Kidney epithelial cell (primary cell): Measurements from ENCODE around the gene LGALS8. TPM values are rescaled to one million over a fixed set of nuclear protein-coding genes. Genes with fewer than 3 reads are reported as not detected.

Experiments used
- DNase-seq: peaks from one replicate; pipeline ENCODE4 v3.0.0-alpha.2; 2010; ENCODE audit warnings: low read depth
- H3K27me3 ChIP-seq: 2 replicates; pipeline ENCODE4 v1.6.0; 2011; ENCODE audit warnings: low read length; ENCODE audit not compliant: control insufficient read depth, insufficient read depth
- H3K36me3 ChIP-seq: 2 replicates; pipeline ENCODE4 v1.5.1; 2011; ENCODE audit warnings: low read length; ENCODE audit not compliant: control insufficient read depth, insufficient read depth
- H3K4me3 ChIP-seq: 2 replicates; pipeline ENCODE4 v1.5.1; 2011; ENCODE audit warnings: low read depth, mild to moderate bottlenecking, control low read depth, low read length
- total RNA-seq: library from RNA; depleted of rRNA; stranded (reverse); fragments of >200 nt; gene quantifications from 2 replicates; pipeline ENCODE4 v1.2.3, GENCODE V29; 2015
- TF ChIP-seq, protein P1 (sequence below): IDR thresholded peaks from 2 replicates; pipeline ENCODE4 v1.5.1; 2011; ENCODE audit warnings: mild to moderate bottlenecking, moderate library complexity, low read length, control low read depth, inconsistent platforms; ENCODE audit not compliant: insufficient read depth, poor library complexity, severe bottlenecking

LGALS8 gene
- total RNA-seq, 1 donor from 2014 or later = 53.6 TPM

DNA sequence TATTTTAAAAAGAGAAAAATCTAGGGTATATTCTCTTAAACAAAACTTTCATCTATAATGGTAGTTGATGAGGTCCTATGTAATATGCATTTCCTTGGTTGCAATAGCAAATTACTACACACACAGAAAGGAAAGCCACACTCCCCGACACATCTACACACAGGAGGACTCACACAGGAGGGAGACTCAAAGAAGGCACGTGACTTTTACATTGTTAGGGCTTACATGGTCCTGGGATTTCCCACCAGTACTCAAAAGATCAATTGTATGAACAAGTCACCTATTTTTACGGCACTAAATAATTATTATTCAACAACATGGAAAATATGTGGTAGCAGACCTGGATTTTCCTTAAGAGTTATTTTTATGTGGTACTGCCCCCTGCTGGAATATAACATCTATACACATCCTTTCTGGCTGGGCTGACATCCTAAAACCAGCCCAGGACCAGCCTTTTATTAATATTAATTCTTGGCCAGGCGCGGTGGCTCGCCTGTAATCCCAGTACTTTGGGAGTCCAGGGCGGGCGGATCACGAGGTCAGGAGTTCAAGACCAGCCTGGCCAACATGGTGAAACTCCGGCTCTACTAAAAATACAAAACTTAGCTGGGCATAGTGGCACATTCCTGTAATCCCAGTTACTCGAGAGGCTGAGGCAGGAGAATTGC lies 33.9 kb upstream of the LGALS8 start:
- DNase-seq = no peak
- no peaks in the 10 kb centered on the region for H3K27me3 ChIP-seq
- no peak overlapping the region for H3K4me3 ChIP-seq
- TF ChIP-seq, protein P1, sequence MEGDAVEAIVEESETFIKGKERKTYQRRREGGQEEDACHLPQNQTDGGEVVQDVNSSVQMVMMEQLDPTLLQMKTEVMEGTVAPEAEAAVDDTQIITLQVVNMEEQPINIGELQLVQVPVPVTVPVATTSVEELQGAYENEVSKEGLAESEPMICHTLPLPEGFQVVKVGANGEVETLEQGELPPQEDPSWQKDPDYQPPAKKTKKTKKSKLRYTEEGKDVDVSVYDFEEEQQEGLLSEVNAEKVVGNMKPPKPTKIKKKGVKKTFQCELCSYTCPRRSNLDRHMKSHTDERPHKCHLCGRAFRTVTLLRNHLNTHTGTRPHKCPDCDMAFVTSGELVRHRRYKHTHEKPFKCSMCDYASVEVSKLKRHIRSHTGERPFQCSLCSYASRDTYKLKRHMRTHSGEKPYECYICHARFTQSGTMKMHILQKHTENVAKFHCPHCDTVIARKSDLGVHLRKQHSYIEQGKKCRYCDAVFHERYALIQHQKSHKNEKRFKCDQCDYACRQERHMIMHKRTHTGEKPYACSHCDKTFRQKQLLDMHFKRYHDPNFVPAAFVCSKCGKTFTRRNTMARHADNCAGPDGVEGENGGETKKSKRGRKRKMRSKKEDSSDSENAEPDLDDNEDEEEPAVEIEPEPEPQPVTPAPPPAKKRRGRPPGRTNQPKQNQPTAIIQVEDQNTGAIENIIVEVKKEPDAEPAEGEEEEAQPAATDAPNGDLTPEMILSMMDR = peak; percentile 35
- H3K36me3 ChIP-seq = no peaks in the 10 kb centered on the region

DNA sequence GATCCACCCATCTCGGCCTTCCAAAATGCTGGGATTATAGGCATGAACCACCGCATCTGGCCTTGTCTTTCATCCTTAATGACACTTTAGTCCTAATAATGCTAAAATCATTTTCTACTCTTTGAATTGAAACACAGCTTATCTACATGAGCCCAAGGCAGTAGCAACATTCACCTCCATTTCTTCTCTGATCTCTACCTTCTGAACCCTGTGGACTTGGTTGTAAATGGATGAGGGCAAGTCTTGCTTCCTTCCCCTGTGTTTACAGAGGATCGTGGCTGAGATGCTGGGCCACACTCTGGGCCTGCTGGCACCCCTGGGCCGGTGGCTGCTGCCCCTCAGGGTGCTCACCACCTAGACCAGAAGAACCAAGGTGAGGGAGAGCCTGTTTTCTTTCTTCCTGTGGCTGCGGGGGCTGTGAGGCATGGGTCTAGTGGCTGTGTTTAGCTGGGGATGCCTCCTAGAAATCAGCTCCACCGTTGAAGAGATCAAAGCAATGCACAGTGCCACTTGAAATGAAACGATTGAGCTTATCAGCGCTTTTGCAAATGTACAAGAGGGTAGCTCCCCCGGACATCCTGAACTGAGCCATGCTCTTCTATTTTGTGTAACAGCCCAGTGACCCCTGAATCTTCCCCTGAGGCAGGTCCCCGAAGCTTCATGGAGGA lies 32.2 kb upstream of the LGALS8 start:
- no peak overlapping the region for H3K4me3 ChIP-seq
- TF ChIP-seq, protein P1 = no peak
- no peaks in the 10 kb centered on the region for H3K27me3 ChIP-seq
- DNase-seq = no peak
- H3K36me3 ChIP-seq = no peaks in the 10 kb centered on the region

DNA sequence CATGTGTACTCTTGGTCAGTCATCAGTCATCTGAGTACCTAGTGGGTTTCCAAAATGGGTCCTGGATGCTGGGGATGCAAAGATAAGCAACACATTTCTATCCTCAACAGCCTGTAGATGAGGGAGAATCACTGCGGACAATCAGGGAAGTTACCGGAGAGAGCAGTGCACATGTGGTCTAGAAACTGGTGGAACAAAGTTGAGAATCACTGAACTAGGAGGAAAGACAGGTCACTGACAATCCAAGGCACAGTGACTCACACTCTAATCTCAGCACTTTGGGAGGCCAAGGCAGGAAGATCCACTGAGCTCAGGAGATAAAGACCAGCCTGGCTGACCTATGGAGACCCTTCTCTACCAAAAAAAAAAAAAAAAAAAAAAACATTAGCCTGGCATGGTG lies 31.4 kb upstream of the LGALS8 start:
- DNase-seq = no peak
- no peaks in the 10 kb centered on the region for H3K36me3 ChIP-seq
- no peaks in the 10 kb centered on the region for H3K27me3 ChIP-seq
- no peak overlapping the region for H3K4me3 ChIP-seq
- TF ChIP-seq, protein P1 = no peak

DNA sequence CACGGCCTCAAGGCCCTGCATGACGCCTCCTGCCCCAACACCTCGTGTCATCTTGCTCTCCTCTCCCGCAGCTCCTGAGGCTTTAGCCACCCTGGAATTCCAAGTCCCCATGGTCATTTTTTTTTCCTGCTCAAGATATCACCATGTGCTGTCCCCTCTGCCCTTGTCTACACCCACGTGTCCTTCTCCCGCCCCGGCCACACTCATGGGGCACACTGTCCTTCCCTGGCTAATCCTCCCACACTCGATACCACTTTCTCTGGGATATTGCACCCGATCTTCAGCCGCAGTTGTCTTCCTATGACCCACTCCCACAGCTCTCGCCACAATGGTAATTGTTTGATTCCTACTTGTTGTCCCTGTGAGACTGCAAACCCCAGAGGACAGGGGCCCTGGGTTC lies 29.7 kb upstream of the LGALS8 start:
- no peaks in the 10 kb centered on the region for H3K27me3 ChIP-seq
- H3K36me3 ChIP-seq = no peaks in the 10 kb centered on the region
- no peak overlapping the region for H3K4me3 ChIP-seq
- no peak for DNase-seq
- TF ChIP-seq, protein P1 = no peak

DNA sequence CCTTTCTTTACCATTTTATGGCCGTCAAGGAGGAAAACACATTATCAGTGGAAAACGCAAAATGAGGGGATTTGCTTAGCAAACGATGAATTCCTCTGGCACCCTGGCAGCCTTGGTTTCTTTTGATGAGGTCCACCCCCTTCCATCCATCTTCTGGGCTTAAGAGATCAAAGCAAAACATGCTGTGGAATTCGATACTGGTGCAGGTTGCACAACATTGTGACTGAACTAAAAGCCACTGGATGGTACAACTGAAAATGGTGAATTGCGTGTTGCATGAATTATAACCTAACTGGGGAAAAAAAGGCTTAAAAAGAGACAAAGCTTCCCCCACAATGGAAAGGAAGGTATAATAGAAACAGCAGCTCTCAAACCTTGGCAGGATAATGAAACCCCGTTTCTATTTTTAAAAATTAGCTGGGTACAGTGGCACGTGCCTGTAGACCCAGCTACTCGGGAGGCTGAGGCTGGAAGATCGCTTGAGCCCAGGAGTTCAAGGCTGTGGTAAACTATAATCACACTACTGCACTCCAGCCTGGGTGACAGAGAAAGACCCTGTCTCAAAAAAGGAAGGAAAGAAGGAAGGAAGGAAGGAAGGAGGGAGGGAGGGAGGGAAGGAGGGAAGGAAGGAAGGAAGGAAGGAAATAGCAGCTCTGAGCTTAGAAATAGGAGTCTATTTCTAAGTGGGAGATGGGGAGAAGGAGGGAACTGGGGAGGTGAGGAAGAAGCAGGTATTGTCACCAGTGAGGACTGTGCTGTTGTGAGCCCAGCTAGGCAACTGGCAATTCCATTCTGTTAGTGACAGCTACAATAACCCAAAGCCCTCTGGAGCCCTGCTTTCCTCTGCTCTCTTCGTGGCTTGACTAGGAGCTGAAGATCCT lies 29.0 kb upstream of the LGALS8 start:
- Histone ChIP-seq H3K4me3 (no peak overlapping the region), H3K36me3 (no peaks in the 10 kb centered on the region), H3K27me3 (no peaks in the 10 kb centered on the region)
- no peak for DNase-seq
- TF ChIP-seq, protein P1 = no peak
